Neural cell (in vitro differentiated cells): ENCODE results near the gene CXCL13. TPM values are rescaled to one million over a fixed set of nuclear protein-coding genes. Genes with fewer than 3 reads are reported as not detected.

Experiments used
- H2AFZ ChIP-seq: fragments of 200-600, 300-800 bp; sonication (generic), shearing (Covaris generic); 2 replicates; pipeline ENCODE4 v1.6.0; 2014; ENCODE audit warnings: low read depth, mild to moderate bottlenecking, antibody characterized with exemption, low read length, moderate library complexity
- H3F3A ChIP-seq: fragments of 200-600 bp; shearing (Covaris generic); 2 replicates; pipeline ENCODE4 v1.6.1; 2016; ENCODE audit warnings: mild to moderate bottlenecking, moderate library complexity, mixed read lengths, antibody characterized with exemption, low read length; ENCODE audit not compliant: insufficient read depth, poor library complexity, severe bottlenecking
- H3K27ac ChIP-seq: fragments of 200-600, 300-800 bp; sonication (generic), shearing (Covaris generic); 2 replicates; pipeline ENCODE4 v1.5.1; 2014; ENCODE audit warnings: mild to moderate bottlenecking, low read length, moderate library complexity
- H3K27me3 ChIP-seq: fragments of 300-800, 200-600 bp; sonication (generic), shearing (Covaris generic); 2 replicates; pipeline ENCODE4 v1.6.0; 2014; ENCODE audit warnings: mild to moderate bottlenecking, low read depth, low read length, moderate library complexity; ENCODE audit not compliant: insufficient read depth
- H3K36me3 ChIP-seq: fragments of 300-800, 200-600 bp; sonication (generic), shearing (Covaris generic); 2 replicates; pipeline ENCODE4 v1.5.1; 2014; ENCODE audit warnings: mild to moderate bottlenecking, antibody characterized with exemption, low read length, moderate library complexity; ENCODE audit not compliant: insufficient read depth
- H3K4me2 ChIP-seq: fragments of 300-800, 200-600 bp; sonication (generic), shearing (Covaris generic); 2 replicates; pipeline ENCODE4 v1.6.0; 2014; ENCODE audit warnings: mild to moderate bottlenecking, low read length
- H3K4me3 ChIP-seq: fragments of 300-800, 200-600 bp; sonication (generic), shearing (Covaris generic); 2 replicates; pipeline ENCODE4 v1.5.1; 2014; ENCODE audit warnings: mild to moderate bottlenecking, low read length, moderate library complexity
- H3K79me2 ChIP-seq: fragments of 200-600 bp; shearing (Covaris generic); replicated peaks from 2 replicates; pipeline ENCODE4 v1.6.0; 2014; ENCODE audit warnings: mild to moderate bottlenecking, low read length, moderate library complexity; ENCODE audit not compliant: insufficient read depth
- H3K9ac ChIP-seq: fragments of 300-800, 200-600 bp; sonication (generic), shearing (Covaris generic); 2 replicates; pipeline ENCODE4 v1.6.1; 2016; ENCODE audit warnings: mild to moderate bottlenecking, low read length, mixed read lengths
- H3K9me2 ChIP-seq: fragments of 200-600 bp; shearing (Covaris generic); 2 replicates; pipeline ENCODE4 v1.6.1; 2016; ENCODE audit warnings: mild to moderate bottlenecking, low read length, mixed read lengths; ENCODE audit not compliant: insufficient read depth
- H3K9me3 ChIP-seq: fragments of 200-600, 300-800 bp; sonication (generic), shearing (Covaris generic); 2 replicates; pipeline ENCODE4 v1.6.1; 2016; ENCODE audit warnings: mild to moderate bottlenecking, mixed run types, low read length, moderate library complexity, mixed read lengths
- H4K20me1 ChIP-seq: fragments of 200-600 bp; shearing (Covaris generic); 2 replicates; pipeline ENCODE4 v1.6.1; 2016; ENCODE audit warnings: mild to moderate bottlenecking, mixed run types; ENCODE audit not compliant: insufficient read depth
- EP300 ChIP-seq: fragments of 450-650 bp; conservative IDR thresholded peaks from 2 replicates; pipeline ENCODE4 v1.6.1; 2014; ENCODE audit warnings: antibody characterized with exemption, mild to moderate bottlenecking, moderate library complexity; ENCODE audit not compliant: poor library complexity, severe bottlenecking
- EZH2 ChIP-seq: fragments of 200-600, 300-800 bp; shearing (Covaris generic), sonication (generic); IDR thresholded peaks from 2 replicates; pipeline ENCODE4 v1.6.1; 2014; ENCODE audit warnings: antibody characterized with exemption, low read length, borderline replicate concordance, mild to moderate bottlenecking; ENCODE audit not compliant: insufficient read depth, poor library complexity, severe bottlenecking
- MXI1 ChIP-seq: fragments of 450-650 bp; conservative IDR thresholded peaks from 2 replicates; pipeline ENCODE4 v1.6.1; 2014; ENCODE audit warnings: antibody characterized with exemption, mild to moderate bottlenecking; ENCODE audit not compliant: poor library complexity, severe bottlenecking
- POLR2AphosphoS5 ChIP-seq: IDR thresholded peaks from 2 replicates; pipeline ENCODE4 v1.6.1; 2012
- RAD21 ChIP-seq: fragments of 450-650 bp; conservative IDR thresholded peaks from 2 replicates; pipeline ENCODE4 v1.6.1; 2014; ENCODE audit warnings: antibody characterized with exemption, mild to moderate bottlenecking, moderate library complexity
- SMC3 ChIP-seq: fragments of 450-650 bp; conservative IDR thresholded peaks from 2 replicates; pipeline ENCODE4 v1.6.1; 2014; ENCODE audit warnings: antibody characterized with exemption, mild to moderate bottlenecking, moderate library complexity; ENCODE audit not compliant: poor library complexity
- TAF1 ChIP-seq: IDR thresholded peaks from 2 replicates; pipeline ENCODE4 v1.6.1; 2012; ENCODE audit warnings: low read depth
- polyA plus RNA-seq: library from polyadenylated mRNA; depleted of rRNA; stranded (reverse); fragments of >200 nt; gene quantifications from 2 replicates; pipeline ENCODE4 v1.2.3, GENCODE V29; 2014
- TF ChIP-seq, protein P1 (sequence below): IDR thresholded peaks from 2 replicates; pipeline ENCODE4 v1.6.1; 2012; ENCODE audit warnings: borderline replicate concordance
- TF ChIP-seq, protein P2 (sequence below): fragments of 450-650 bp; IDR thresholded peaks from 2 replicates; pipeline ENCODE4 v1.5.1; 2014; ENCODE audit warnings: antibody characterized with exemption, mild to moderate bottlenecking, moderate library complexity; ENCODE audit not compliant: poor library complexity, severe bottlenecking

The CXCL13 gene
- polyA plus RNA-seq, 1 donor from 2014 or later = not detected

- Histone ChIP-seq H3K4me2 (no peak overlapping the region), H3F3A (no peaks in the 10 kb centered on the region), H3K27ac (no peak overlapping the region), H3K9me2 (no peaks in the 10 kb centered on the region), H3K4me3 (no peak overlapping the region), H3K9me3 (no peaks in the 10 kb centered on the region), H4K20me1 (no peaks in the 10 kb centered on the region), H3K79me2 (no peaks in the 10 kb centered on the region), H3K36me3 (no peaks in the 10 kb centered on the region), H3K27me3 (no peaks in the 10 kb centered on the region), H3K9ac (no peak overlapping the region), H2AFZ (no peak overlapping the region)
- TF ChIP-seq, protein P1, sequence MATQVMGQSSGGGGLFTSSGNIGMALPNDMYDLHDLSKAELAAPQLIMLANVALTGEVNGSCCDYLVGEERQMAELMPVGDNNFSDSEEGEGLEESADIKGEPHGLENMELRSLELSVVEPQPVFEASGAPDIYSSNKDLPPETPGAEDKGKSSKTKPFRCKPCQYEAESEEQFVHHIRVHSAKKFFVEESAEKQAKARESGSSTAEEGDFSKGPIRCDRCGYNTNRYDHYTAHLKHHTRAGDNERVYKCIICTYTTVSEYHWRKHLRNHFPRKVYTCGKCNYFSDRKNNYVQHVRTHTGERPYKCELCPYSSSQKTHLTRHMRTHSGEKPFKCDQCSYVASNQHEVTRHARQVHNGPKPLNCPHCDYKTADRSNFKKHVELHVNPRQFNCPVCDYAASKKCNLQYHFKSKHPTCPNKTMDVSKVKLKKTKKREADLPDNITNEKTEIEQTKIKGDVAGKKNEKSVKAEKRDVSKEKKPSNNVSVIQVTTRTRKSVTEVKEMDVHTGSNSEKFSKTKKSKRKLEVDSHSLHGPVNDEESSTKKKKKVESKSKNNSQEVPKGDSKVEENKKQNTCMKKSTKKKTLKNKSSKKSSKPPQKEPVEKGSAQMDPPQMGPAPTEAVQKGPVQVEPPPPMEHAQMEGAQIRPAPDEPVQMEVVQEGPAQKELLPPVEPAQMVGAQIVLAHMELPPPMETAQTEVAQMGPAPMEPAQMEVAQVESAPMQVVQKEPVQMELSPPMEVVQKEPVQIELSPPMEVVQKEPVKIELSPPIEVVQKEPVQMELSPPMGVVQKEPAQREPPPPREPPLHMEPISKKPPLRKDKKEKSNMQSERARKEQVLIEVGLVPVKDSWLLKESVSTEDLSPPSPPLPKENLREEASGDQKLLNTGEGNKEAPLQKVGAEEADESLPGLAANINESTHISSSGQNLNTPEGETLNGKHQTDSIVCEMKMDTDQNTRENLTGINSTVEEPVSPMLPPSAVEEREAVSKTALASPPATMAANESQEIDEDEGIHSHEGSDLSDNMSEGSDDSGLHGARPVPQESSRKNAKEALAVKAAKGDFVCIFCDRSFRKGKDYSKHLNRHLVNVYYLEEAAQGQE = no peak
- TF ChIP-seq, protein P2, sequence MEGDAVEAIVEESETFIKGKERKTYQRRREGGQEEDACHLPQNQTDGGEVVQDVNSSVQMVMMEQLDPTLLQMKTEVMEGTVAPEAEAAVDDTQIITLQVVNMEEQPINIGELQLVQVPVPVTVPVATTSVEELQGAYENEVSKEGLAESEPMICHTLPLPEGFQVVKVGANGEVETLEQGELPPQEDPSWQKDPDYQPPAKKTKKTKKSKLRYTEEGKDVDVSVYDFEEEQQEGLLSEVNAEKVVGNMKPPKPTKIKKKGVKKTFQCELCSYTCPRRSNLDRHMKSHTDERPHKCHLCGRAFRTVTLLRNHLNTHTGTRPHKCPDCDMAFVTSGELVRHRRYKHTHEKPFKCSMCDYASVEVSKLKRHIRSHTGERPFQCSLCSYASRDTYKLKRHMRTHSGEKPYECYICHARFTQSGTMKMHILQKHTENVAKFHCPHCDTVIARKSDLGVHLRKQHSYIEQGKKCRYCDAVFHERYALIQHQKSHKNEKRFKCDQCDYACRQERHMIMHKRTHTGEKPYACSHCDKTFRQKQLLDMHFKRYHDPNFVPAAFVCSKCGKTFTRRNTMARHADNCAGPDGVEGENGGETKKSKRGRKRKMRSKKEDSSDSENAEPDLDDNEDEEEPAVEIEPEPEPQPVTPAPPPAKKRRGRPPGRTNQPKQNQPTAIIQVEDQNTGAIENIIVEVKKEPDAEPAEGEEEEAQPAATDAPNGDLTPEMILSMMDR = no peak
- TF ChIP-seq MXI1 (no peak), SMC3 (no peak), EP300 (no peak), EZH2 (no peak), TAF1 (no peak), POLR2AphosphoS5 (no peak), RAD21 (no peak)
Observed at GRCh38 chr4:77635246-77635645, 29.6 kb downstream of the CXCL13 start.

DNA sequence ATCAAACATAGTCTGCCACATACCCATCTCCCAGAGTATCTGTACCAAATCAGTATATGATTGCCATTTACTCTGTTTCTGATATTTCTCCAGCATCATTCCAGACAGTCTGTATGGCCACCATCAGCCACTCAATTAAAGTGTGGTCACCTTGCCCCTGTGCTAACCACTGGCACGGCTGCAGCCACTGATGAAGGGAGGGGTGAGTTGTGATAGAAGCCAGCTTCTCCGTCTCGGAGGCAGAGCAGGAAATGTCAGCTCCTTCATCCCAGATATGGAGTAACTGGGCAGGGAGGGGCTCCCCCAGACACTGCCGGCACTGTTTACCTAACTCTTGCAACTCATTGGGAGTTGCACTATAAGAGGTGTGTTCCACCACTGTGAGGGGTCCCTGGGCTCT lies 30.3 kb downstream of the CXCL13 start:
- no peaks in the 10 kb centered on the region for H3F3A ChIP-seq
- H2AFZ ChIP-seq = no peak overlapping the region
- no peaks in the 10 kb centered on the region for H4K20me1 ChIP-seq
- no peaks in the 10 kb centered on the region for H3K9me2 ChIP-seq
- H3K9me3 ChIP-seq = no peaks in the 10 kb centered on the region
- H3K36me3 ChIP-seq = no peaks in the 10 kb centered on the region
- TF ChIP-seq, protein P2 = no peak
- TF ChIP-seq EP300 (no peak), MXI1 (no peak), POLR2AphosphoS5 (no peak), RAD21 (no peak)
- H3K4me3 ChIP-seq = no peak overlapping the region
- H3K4me2 ChIP-seq = no peak overlapping the region
- no peaks in the 10 kb centered on the region for H3K27me3 ChIP-seq
- H3K27ac ChIP-seq = no peak overlapping the region
- H3K9ac ChIP-seq = no peak overlapping the region
- H3K79me2 ChIP-seq = no peaks in the 10 kb centered on the region
